HepG2 (cell line): ENCODE data around the gene PATL2. TPM values are rescaled to one million over a fixed set of nuclear protein-coding genes. Genes with fewer than 3 reads are reported as not detected.

Experiments used
- ARID5B ChIP-seq: IDR thresholded peaks from 2 replicates; pipeline ENCODE4 v1.4.0; 2020; ENCODE audit warnings: mild to moderate bottlenecking, missing genetic modification reagents
- ELF3 ChIP-seq: IDR thresholded peaks from 2 replicates; pipeline ENCODE4 v1.6.1; 2016; ENCODE audit warnings: missing genetic modification reagents, missing compliant biosample characterization
- FUBP1 ChIP-seq: sonication (generic); formaldehyde crosslinking; IDR thresholded peaks from 2 replicates; pipeline ENCODE4 v1.5.1; 2020; ENCODE audit warnings: missing genetic modification reagents, mild to moderate bottlenecking, borderline replicate concordance
- KDM5B ChIP-seq: sonication (generic); formaldehyde crosslinking; IDR thresholded peaks from 2 replicates; pipeline ENCODE4 v1.4.0; 2020; ENCODE audit warnings: missing genetic modification reagents, mild to moderate bottlenecking, borderline replicate concordance
- LRRFIP1 ChIP-seq: sonication (generic); formaldehyde crosslinking; conservative IDR thresholded peaks from 2 replicates; pipeline ENCODE4 v1.4.0; 2020; ENCODE audit warnings: missing genetic modification reagents
- MEF2D ChIP-seq: sonication (generic); formaldehyde crosslinking; IDR thresholded peaks from 2 replicates; pipeline ENCODE4 v1.5.1; 2020; ENCODE audit warnings: mild to moderate bottlenecking, missing genetic modification reagents
- NCOA1 ChIP-seq: sonication (generic); formaldehyde crosslinking; IDR thresholded peaks from 2 replicates; pipeline ENCODE4 v1.9.0; 2021; ENCODE audit warnings: missing genetic modification reagents
- PHF5A ChIP-seq: IDR thresholded peaks from one replicate; pipeline ENCODE4 v1.6.1; 2018; ENCODE audit warnings: low read depth, missing genetic modification reagents; ENCODE audit not compliant: unreplicated experiment
- PITX1 ChIP-seq: sonication (generic); formaldehyde crosslinking; IDR thresholded peaks from 2 replicates; pipeline ENCODE4 v1.5.1; 2020; ENCODE audit warnings: mild to moderate bottlenecking, missing genetic modification reagents
- RORA ChIP-seq: sonication (generic); formaldehyde crosslinking; IDR thresholded peaks from 2 replicates; pipeline ENCODE4 v1.5.0; 2020; ENCODE audit warnings: mild to moderate bottlenecking, missing genetic modification reagents, moderate library complexity
- SNRNP70 ChIP-seq: fragments of 200-400 bp; formaldehyde crosslinking; IDR thresholded peaks from 2 replicates; pipeline ENCODE4 v1.6.1; 2017; ENCODE audit warnings: mild to moderate bottlenecking, low read depth, low read length, moderate library complexity
- SP140L ChIP-seq: sonication (generic); formaldehyde crosslinking; IDR thresholded peaks from 2 replicates; pipeline ENCODE4 v1.4.0; 2020; ENCODE audit warnings: missing genetic modification reagents, borderline replicate concordance
- SYNCRIP ChIP-seq: fragments of 200-400 bp; formaldehyde crosslinking; IDR thresholded peaks from 2 replicates; pipeline ENCODE4 v1.6.1; 2018; ENCODE audit warnings: mild to moderate bottlenecking, low read depth, low read length; ENCODE audit not compliant: insufficient read depth
- TEAD3 ChIP-seq: optimal IDR thresholded peaks from 2 replicates; pipeline ENCODE3; 2016; ENCODE audit warnings: borderline replicate concordance
- YEATS2 ChIP-seq: sonication (generic); formaldehyde crosslinking; IDR thresholded peaks from 2 replicates; pipeline ENCODE4 v1.4.0; 2020; ENCODE audit warnings: missing genetic modification reagents, borderline replicate concordance
- ZFY ChIP-seq: sonication (generic); formaldehyde crosslinking; IDR thresholded peaks from 2 replicates; pipeline ENCODE4 v1.4.0; 2020; ENCODE audit warnings: missing genetic modification reagents
- ZNF232 ChIP-seq: sonication (generic); formaldehyde crosslinking; IDR thresholded peaks from 2 replicates; pipeline ENCODE4 v1.4.0; 2020; ENCODE audit warnings: missing genetic modification reagents, borderline replicate concordance
- ZNF234 ChIP-seq: sonication (generic); formaldehyde crosslinking; conservative IDR thresholded peaks from 2 replicates; pipeline ENCODE4 v1.5.1; 2020; ENCODE audit warnings: mild to moderate bottlenecking, missing genetic modification reagents
- ZNF274 ChIP-seq: sonication (generic); formaldehyde crosslinking; IDR thresholded peaks from 2 replicates; pipeline ENCODE4 v1.5.1; 2020; ENCODE audit warnings: mild to moderate bottlenecking, missing genetic modification reagents
- ZNF30 ChIP-seq: sonication (generic); formaldehyde crosslinking; IDR thresholded peaks from 2 replicates; pipeline ENCODE4 v1.5.0; 2020; ENCODE audit warnings: mild to moderate bottlenecking, missing genetic modification reagents
- ZNF577 ChIP-seq: sonication (generic); formaldehyde crosslinking; IDR thresholded peaks from 2 replicates; pipeline ENCODE4 v1.4.0; 2020; ENCODE audit warnings: mild to moderate bottlenecking, low read depth, missing genetic modification reagents, borderline replicate concordance
- ZNF605 ChIP-seq: sonication (generic); formaldehyde crosslinking; IDR thresholded peaks from 2 replicates; pipeline ENCODE4 v1.8.0; 2022; ENCODE audit warnings: mild to moderate bottlenecking, missing genetic modification reagents
- ZSCAN30 ChIP-seq: sonication (generic); formaldehyde crosslinking; IDR thresholded peaks from 2 replicates; pipeline ENCODE4 v1.5.0; 2020; ENCODE audit warnings: mild to moderate bottlenecking, missing genetic modification reagents
- polyA plus RNA-seq, 8 experiments: library from polyadenylated mRNA; depleted of rRNA in 3 of 8; stranded (reverse) in 7 of 8; unstranded in 1 of 8; fragments of >200 nt; fragmentation: Illumina TruSeq in 4 of 8; extraction: Trizol in 4 of 8; gene quantifications; 2 replicates each; pipeline versions ENCODE4 v1.2.1 to v1.2.3, GENCODE V29; 2011 to 2016; ENCODE audit warnings: low read depth in 4 of 8, missing spikeins in 1 of 8, mixed read lengths in 1 of 8; ENCODE audit not compliant: insufficient read depth in 1 of 8
- total RNA-seq, 5 experiments: library from RNA; depleted of rRNA; stranded (reverse); fragments of >200 nt; fragmentation: Illumina TruSeq; extraction: Trizol; gene quantifications; 2 replicates each; pipeline ENCODE4 v1.2.3, GENCODE V29; 2016; ENCODE audit warnings: low read depth in 1 of 5

Gene PATL2
- total and polyA plus RNA-seq, 2 of the 13 experiments (the other 11 are each of a cell fraction or from before 2014, with no cell fraction given) = 0.15 to 0.53 TPM

GRCh38 chr15:44711096-44711742 is at the start of gene PATL2, which contains the start of gene B2M (continued):
- TF ChIP-seq ARID5B (no peak; the same call in 1 of the 2 replicates), MEF2D (CRISPR knock-in tag) (no peak), ZNF232 (CRISPR knock-in tag) (no peak), PHF5A (no peak), SP140L (CRISPR knock-in tag) (no peak), RORA (CRISPR knock-in tag) (no peak), NCOA1 (no peak), ELF3 (CRISPR knock-in tag) (no peak), TEAD3 (peak; percentile 78), ZNF577 (no peak), LRRFIP1 (CRISPR knock-in tag) (no peak), ZNF605 (CRISPR knock-in tag) (no peak), ZNF30 (CRISPR knock-in tag) (no peak), ZNF274 (CRISPR knock-in tag) (peak; percentile 74; the same call in 1 of the 2 replicates), PITX1 (CRISPR knock-in tag) (peak; percentile 66), SNRNP70 (no peak), FUBP1 (CRISPR knock-in tag) (no peak), ZSCAN30 (no peak; the same call in 1 of the 2 replicates), ZFY (peak; percentile 88), ZNF234 (no peak), KDM5B (CRISPR knock-in tag) (peak; percentile 86; the same call in 1 of the 2 replicates), SYNCRIP (no peak), YEATS2 (no peak)
